Measurements from ENCODE around the gene MAVS. TPM values are rescaled to one million over a fixed set of nuclear protein-coding genes. Genes with fewer than 3 reads are reported as not detected.

Gene MAVS
- total and polyA plus RNA-seq, 12 donors, result 17.5 to 48.7 (median 44.2) TPM

- DNase-seq (no peak), ATAC-seq (peak in 2 of 8 donors; percentile 17 to 21)
- Histone ChIP-seq H3K27me3 (no peaks in the 10 kb centered on the region), H3K9me3 (no peaks in the 10 kb centered on the region), H3K4me1 (peaks cover 0 to 3% (median 0%) of the 10 kb centered on the region in 9 donors), H3K27ac (no peak overlapping the region), H3K4me3 (no peak overlapping the region), H3K36me3 (peaks cover 4 to 100% (median 69%) of the 10 kb centered on the region in 9 donors)
- no peak for TF ChIP-seq CTCF (IDR thresholded peaks at IDR 0.05)
- intact Hi-C loops (cut with DNase I), result loop anchor here in 1 of 10 donors (10.0 kb wide), 1 partner anchor 210 kb away; no protein-coding TSS in a partner anchor
- 74 to 80% methylated on average over 5 of the region's 5 CpGs for WGBS, 2 donors
Observed at GRCh38 chr20:3864518-3864917, 17.9 kb downstream of the MAVS start.

- Histone ChIP-seq H3K27ac (no peak overlapping the region), H3K36me3 (peaks cover 4 to 100% (median 68%) of the 10 kb centered on the region in 9 donors), H3K9me3 (no peaks in the 10 kb centered on the region), H3K4me1 (peaks cover 0 to 7% (median 0%) of the 10 kb centered on the region in 9 donors), H3K27me3 (no peaks in the 10 kb centered on the region), H3K4me3 (no peak overlapping the region)
- DNase-seq (no peak), ATAC-seq (peak in 3 of 8 donors; percentile 10 to 17 (median 15))
- intact Hi-C loops (cut with DNase I), result loop anchor here in 1 of 10 donors (10.0 kb wide), 1 partner anchor 209 kb away; no protein-coding TSS in a partner anchor
- 83 to 88% methylated on average over 14 of the region's 14 CpGs for WGBS, 2 donors
- no peak for TF ChIP-seq CTCF (IDR thresholded peaks at IDR 0.05)
Observed at GRCh38 chr20:3865152-3865886, 18.7 kb downstream of the MAVS start.

GRCh38 chr20:3865887-3866407, 19.3 kb downstream of the MAVS start:
- Histone ChIP-seq H3K4me1 (peaks cover 0 to 8% (median 0%) of the 10 kb centered on the region in 9 donors), H3K27ac (no peak overlapping the region), H3K4me3 (no peak overlapping the region), H3K27me3 (no peaks in the 10 kb centered on the region), H3K36me3 (peaks cover 4 to 99% (median 62%) of the 10 kb centered on the region in 9 donors), H3K9me3 (no peaks in the 10 kb centered on the region)
- DNase-seq (no peak), ATAC-seq (peak in 1 of 8 donors; percentile 15)
- no peak for TF ChIP-seq CTCF (IDR thresholded peaks at IDR 0.05)
- WGBS, 2 donors, result 93 to 94% methylated on average over 14 of the region's 14 CpGs
- intact Hi-C loops (cut with DNase I), result loop anchor here in 1 of 10 donors (10.0 kb wide), 1 partner anchor 209 kb away; no protein-coding TSS in a partner anchor

GRCh38 chr20:3866464-3866863, 19.8 kb downstream of the MAVS start:
- 73 to 79% methylated on average over 3 of the region's 3 CpGs for WGBS, 2 donors
- DNase-seq (no peak), ATAC-seq (peak in 1 of 8 donors; percentile 2)

More at GRCh38 chr20:3866464-3866863, 19.8 kb downstream of the MAVS start:
- no peak for TF ChIP-seq CTCF (IDR thresholded peaks at IDR 0.05)
- no peak overlapping the region for H3K4me3 ChIP-seq
- H3K4me1 ChIP-seq, result peaks cover 0 to 11% (median 0%) of the 10 kb centered on the region in 9 donors
- H3K9me3 ChIP-seq, result no peaks in the 10 kb centered on the region
- no peaks in the 10 kb centered on the region for H3K27me3 ChIP-seq
- intact Hi-C loops (cut with DNase I), result loop anchor here in 1 of 10 donors (10.0 kb wide), 1 partner anchor 208 kb away; no protein-coding TSS in a partner anchor
- H3K36me3 ChIP-seq, result peaks cover 4 to 99% (median 59%) of the 10 kb centered on the region in 9 donors
- no peak overlapping the region for H3K27ac ChIP-seq
